22Rv1 (cell line): ENCODE results near the gene CRKL.

Experiments
- H3K27ac ChIP-seq: fragments of 450-650 bp; 2 replicates; pipeline ENCODE4 v1.5.1; 2017
- CTCF ChIP-seq: fragments of 450-650 bp; IDR thresholded peaks from 2 replicates; pipeline ENCODE4 v1.5.1; 2017; ENCODE audit warnings: mild to moderate bottlenecking
- ZFX ChIP-seq: fragments of 450-650 bp; IDR thresholded peaks from 2 replicates; pipeline ENCODE4 v1.6.1; 2017; ENCODE audit warnings: antibody characterized with exemption, borderline replicate concordance

CRKL gene

GRCh38 chr22:21000987-21001600 is 83.9 kb downstream of the CRKL start:
- no peak for TF ChIP-seq ZFX
- no peak for TF ChIP-seq CTCF

DNA sequence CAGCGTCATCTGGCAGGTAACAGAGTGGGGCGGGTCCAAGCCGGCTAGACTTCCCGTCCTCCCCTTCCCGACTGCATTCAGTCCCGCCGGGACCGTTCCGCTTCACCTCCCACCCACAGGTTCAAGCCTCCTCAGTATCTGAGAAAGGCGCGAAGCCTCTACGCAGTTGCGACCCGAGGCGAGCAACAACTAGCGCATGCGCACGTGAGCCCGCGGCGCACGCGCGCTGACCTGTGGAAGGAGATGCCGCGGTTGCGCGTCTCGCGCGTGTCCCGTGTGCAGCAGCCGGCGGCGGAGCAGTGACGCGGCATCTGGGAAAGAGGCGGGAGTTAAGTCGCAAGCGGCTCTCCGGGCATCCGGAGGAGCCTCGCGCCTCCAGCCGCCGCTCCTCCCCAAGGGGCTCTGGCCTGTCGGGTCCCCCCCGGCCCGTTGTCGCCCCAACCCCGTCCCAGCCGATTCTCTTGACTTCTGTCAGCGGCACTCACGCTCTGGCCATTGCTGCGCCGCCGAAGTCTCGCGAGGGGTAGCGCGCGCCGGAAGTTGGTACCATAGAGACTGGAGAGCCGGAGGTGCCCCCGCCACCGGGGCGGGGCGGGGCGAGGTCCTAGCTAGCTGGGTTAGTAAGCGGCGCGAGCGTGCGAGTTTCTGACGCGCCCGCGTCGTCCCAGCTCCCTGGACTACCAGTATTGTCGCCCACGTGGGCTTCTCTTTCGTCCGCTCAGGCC is 84.6 kb downstream of the CRKL start, which contains the start of gene THAP7:
TSS of gene THAP7 (minus strand) at position 518 of the 725 bp plus-strand sequence. CDS start at position 311, 207 bp downstream.
- TF ChIP-seq CTCF, result no peak
- no peak for TF ChIP-seq ZFX
- H3K27ac ChIP-seq, result peak within 1 kb of the TSS; percentile 99

More at GRCh38 chr22:21000987-21001600, 83.9 kb downstream of the CRKL start:
- H3K27ac ChIP-seq, result peak overlapping the region; percentile 99
